SH-SY5Y (cell line): ENCODE measurements around the gene KIAA0930.

Source experiments
- GATA2 ChIP-seq: IDR thresholded peaks from 2 replicates; pipeline ENCODE4 v1.6.1; 2011; ENCODE audit warnings: mild to moderate bottlenecking, low read depth, low read length
- GATA3 ChIP-seq: IDR thresholded peaks from 2 replicates; pipeline ENCODE4 v1.6.1; 2011; ENCODE audit warnings: low read depth, mild to moderate bottlenecking, low read length, moderate library complexity

The KIAA0930 gene

GRCh38 chr22:45217345-45217744 is 23.3 kb downstream of the KIAA0930 start:
- peak; percentile 94 for TF ChIP-seq GATA2
- no peak; the same call in 1 of the 2 replicates for TF ChIP-seq GATA3

- TF ChIP-seq GATA3, result no peak
- TF ChIP-seq GATA2, result no peak
Observed at GRCh38 chr22:45216133-45217003, 24.3 kb downstream of the KIAA0930 start.

- TF ChIP-seq GATA2, result no peak
- TF ChIP-seq GATA3, result no peak
Observed at GRCh38 chr22:45212992-45213751, 27.5 kb downstream of the KIAA0930 start.

GRCh38 chr22:45212306-45212709 is 28.4 kb downstream of the KIAA0930 start:
- TF ChIP-seq GATA2 (no peak), GATA3 (no peak)

- no peak for TF ChIP-seq GATA3
- TF ChIP-seq GATA2, result no peak
Observed at GRCh38 chr22:45211848-45212247, 28.8 kb downstream of the KIAA0930 start.

GRCh38 chr22:45211435-45211834 is 29.3 kb downstream of the KIAA0930 start:
- TF ChIP-seq GATA3 (no peak), GATA2 (no peak)

- no peak for TF ChIP-seq GATA3
- no peak for TF ChIP-seq GATA2
Observed at GRCh38 chr22:45210991-45211390, 29.7 kb downstream of the KIAA0930 start.

GRCh38 chr22:45210577-45210976 is 30.1 kb downstream of the KIAA0930 start:
- TF ChIP-seq GATA3 (no peak), GATA2 (no peak)

GRCh38 chr22:45210174-45210573 is 30.5 kb downstream of the KIAA0930 start:
- TF ChIP-seq GATA3 (no peak), GATA2 (no peak)

GRCh38 chr22:45208993-45209838 is 31.5 kb downstream of the KIAA0930 start:
- no peak for TF ChIP-seq GATA3
- no peak; the same call in 1 of the 2 replicates for TF ChIP-seq GATA2

- no peak for TF ChIP-seq GATA3
- no peak for TF ChIP-seq GATA2
Observed at GRCh38 chr22:45208696-45208992, 32.0 kb downstream of the KIAA0930 start.

- TF ChIP-seq GATA2 (no peak), GATA3 (no peak)
Observed at GRCh38 chr22:45207981-45208664, 32.6 kb downstream of the KIAA0930 start.

GRCh38 chr22:45207533-45207932 is 33.2 kb downstream of the KIAA0930 start:
- TF ChIP-seq GATA2 (no peak), GATA3 (no peak)
